ENCODE results near the gene LPP. TPM values are rescaled to one million over a fixed set of nuclear protein-coding genes. Genes with fewer than 3 reads are reported as not detected.

The LPP gene
- total RNA-seq, 4 donors from 2014 or later: 1,872 to 3,079 (median 2,300) TPM

- DNase-seq (ENCODE audit: extremely low spot score): no peak
- H3K4me3 ChIP-seq: no peak overlapping the region
- TF ChIP-seq POLR2AphosphoS5 (IDR thresholded peaks at IDR 0.05): no peak
- no peak for TF ChIP-seq EP300 (IDR thresholded peaks at IDR 0.05)
- no peak for TF ChIP-seq CTCF (IDR thresholded peaks at IDR 0.05)
- no peak for TF ChIP-seq POLR2A (IDR thresholded peaks at IDR 0.05; ENCODE audit: low read depth)
- intact Hi-C loops (cut with DNase I): no loop called here
- H3K36me3 ChIP-seq: peaks cover 0 to 12% (median 3%) of the 10 kb centered on the region in 4 donors
- H3K27me3 ChIP-seq: no peaks in the 10 kb centered on the region
- peak overlapping the region; percentile 67 to 98 (median 92) for H3K27ac ChIP-seq (replicated peaks in 1 of 4)
- 100% methylated on average over 1 of the region's 1 CpG for WGBS
- no peaks in the 10 kb centered on the region for H3K9me3 ChIP-seq
- peaks cover 38 to 100% (median 97%) of the 10 kb centered on the region in 4 donors for H3K4me1 ChIP-seq
Measured at GRCh38 chr3:188239577-188239976, 85.6 kb downstream of the LPP start.

GRCh38 chr3:188240189-188240981, 86.4 kb downstream of the LPP start:
- WGBS: 39% methylated on average over 6 of the region's 7 CpGs
- no peaks in the 10 kb centered on the region for H3K27me3 ChIP-seq
- TF ChIP-seq CTCF (IDR thresholded peaks at IDR 0.05): no peak
- no peak for TF ChIP-seq EP300 (IDR thresholded peaks at IDR 0.05)
- TF ChIP-seq POLR2AphosphoS5 (IDR thresholded peaks at IDR 0.05): no peak
- H3K36me3 ChIP-seq: peaks cover 0 to 12% (median 3%) of the 10 kb centered on the region in 4 donors
- H3K4me3 ChIP-seq: peak overlapping the region; percentile 8 to 39 (median 24)
- peaks cover 38 to 100% (median 97%) of the 10 kb centered on the region in 4 donors for H3K4me1 ChIP-seq
- DNase-seq (ENCODE audit: extremely low spot score): no peak
- intact Hi-C loops (cut with DNase I): no loop called here
- peak overlapping the region; percentile 67 to 98 (median 92) for H3K27ac ChIP-seq (replicated peaks in 1 of 4)
- no peaks in the 10 kb centered on the region for H3K9me3 ChIP-seq

- TF ChIP-seq POLR2A (IDR thresholded peaks at IDR 0.05; ENCODE audit: low read depth) (no peak), POLR2AphosphoS5 (IDR thresholded peaks at IDR 0.05) (peak; percentile 78 to 86), EP300 (IDR thresholded peaks at IDR 0.05) (peak; percentile 59)
- WGBS: 21% methylated on average over 6 of the region's 7 CpGs
- no peak for DNase-seq (ENCODE audit: extremely low spot score)
- peaks cover 0 to 12% (median 3%) of the 10 kb centered on the region in 4 donors for H3K36me3 ChIP-seq
- no peaks in the 10 kb centered on the region for H3K9me3 ChIP-seq
- H3K4me1 ChIP-seq: peaks cover 38 to 100% (median 100%) of the 10 kb centered on the region in 4 donors
- no peaks in the 10 kb centered on the region for H3K27me3 ChIP-seq
- intact Hi-C loops (cut with DNase I): no loop called here
- peak overlapping the region; percentile 8 to 39 (median 24) for H3K4me3 ChIP-seq
- peak overlapping the region; percentile 67 to 98 (median 92) for H3K27ac ChIP-seq (replicated peaks in 1 of 4)
Measured at GRCh38 chr3:188241072-188241471, 87.1 kb downstream of the LPP start.

- peak overlapping the region; percentile 67 to 98 (median 92) for H3K27ac ChIP-seq (replicated peaks in 1 of 4)
Measured at GRCh38 chr3:188241883-188242282, 87.9 kb downstream of the LPP start.

More at GRCh38 chr3:188241883-188242282, 87.9 kb downstream of the LPP start:
- no peak for DNase-seq (ENCODE audit: extremely low spot score)
- Histone ChIP-seq H3K27me3 (no peaks in the 10 kb centered on the region), H3K9me3 (no peaks in the 10 kb centered on the region), H3K36me3 (peaks cover 0 to 15% (median 3%) of the 10 kb centered on the region in 4 donors), H3K4me3 (peak overlapping the region in 1 of 4 donors; percentile 6), H3K4me1 (peaks cover 36 to 100% (median 100%) of the 10 kb centered on the region in 4 donors)
- intact Hi-C loops (cut with DNase I): no loop called here
- TF ChIP-seq CTCF (IDR thresholded peaks at IDR 0.05): no peak
- no peak for TF ChIP-seq POLR2AphosphoS5 (IDR thresholded peaks at IDR 0.05)
- TF ChIP-seq EP300 (IDR thresholded peaks at IDR 0.05): peak; percentile 41
- no peak for TF ChIP-seq POLR2A (IDR thresholded peaks at IDR 0.05; ENCODE audit: low read depth)
- 69% methylated on average over 3 of the region's 3 CpGs for WGBS
